HepG2 (cell line): ENCODE measurements around the gene NEIL3. TPM values are rescaled to one million over a fixed set of nuclear protein-coding genes. Genes with fewer than 3 reads are reported as not detected.

Experiments
- CBX5 ChIP-seq: sonication (generic); formaldehyde crosslinking; IDR thresholded peaks from 2 replicates; pipeline ENCODE4 v1.4.0; 2020; ENCODE audit warnings: missing genetic modification reagents, borderline replicate concordance
- FOXM1 ChIP-seq: sonication (generic); formaldehyde crosslinking; IDR thresholded peaks from 2 replicates; pipeline ENCODE4 v1.5.0; 2020; ENCODE audit warnings: missing genetic modification reagents
- HDAC6 ChIP-seq: fragments of 200-600 bp; sonication (generic); IDR thresholded peaks from 2 replicates; pipeline ENCODE4 v1.7.0; 2017; ENCODE audit warnings: mild to moderate bottlenecking, antibody characterized with exemption, low read length, low read depth
- HES4 ChIP-seq: sonication (generic); formaldehyde crosslinking; IDR thresholded peaks from 2 replicates; pipeline ENCODE4 v1.9.0; 2021; ENCODE audit warnings: mild to moderate bottlenecking, missing genetic modification reagents, borderline replicate concordance
- HIVEP1 ChIP-seq: sonication (generic); formaldehyde crosslinking; IDR thresholded peaks from 2 replicates; pipeline ENCODE4 v1.4.0; 2020; ENCODE audit warnings: mild to moderate bottlenecking, missing genetic modification reagents
- KDM5A ChIP-seq: fragments of 200-600 bp; sonication (generic); IDR thresholded peaks from 2 replicates; pipeline ENCODE4 v1.7.0; 2018; ENCODE audit warnings: antibody characterized with exemption, mild to moderate bottlenecking, low read length, borderline replicate concordance
- KLF11 ChIP-seq: IDR thresholded peaks from 2 replicates; pipeline ENCODE4 v1.6.1; 2016; ENCODE audit warnings: missing compliant biosample characterization
- PHF5A ChIP-seq: IDR thresholded peaks from one replicate; pipeline ENCODE4 v1.6.1; 2018; ENCODE audit warnings: low read depth, missing genetic modification reagents; ENCODE audit not compliant: unreplicated experiment
- TBL1XR1 ChIP-seq: fragments of 150-350 bp; IDR thresholded peaks from 2 replicates; pipeline ENCODE4 v1.6.1; 2014; ENCODE audit warnings: borderline replicate concordance, low read length; ENCODE audit not compliant: partially characterized antibody
- TEAD3 ChIP-seq: optimal IDR thresholded peaks from 2 replicates; pipeline ENCODE3; 2016; ENCODE audit warnings: borderline replicate concordance
- TMF1 ChIP-seq: sonication (generic); formaldehyde crosslinking; IDR thresholded peaks from 2 replicates; pipeline ENCODE4 v1.8.1; 2022; ENCODE audit warnings: low read depth, missing genetic modification reagents
- ZFP1 ChIP-seq: IDR thresholded peaks from 2 replicates; pipeline ENCODE4 v1.6.1; 2016
- ZFP62 ChIP-seq: sonication (generic); formaldehyde crosslinking; IDR thresholded peaks from 2 replicates; pipeline ENCODE4 v1.4.0; 2020; ENCODE audit warnings: missing genetic modification reagents
- ZNF329 ChIP-seq: sonication (generic); formaldehyde crosslinking; IDR thresholded peaks from 2 replicates; pipeline ENCODE4 v1.9.0; 2021; ENCODE audit warnings: low read depth, mild to moderate bottlenecking, missing genetic modification reagents
- ZNF572 ChIP-seq: sonication (generic); formaldehyde crosslinking; IDR thresholded peaks from 2 replicates; pipeline ENCODE4 v1.5.1; 2020; ENCODE audit warnings: mild to moderate bottlenecking, missing genetic modification reagents
- polyA plus RNA-seq, 8 experiments: library from polyadenylated mRNA; depleted of rRNA in 3 of 8; stranded (reverse) in 7 of 8; unstranded in 1 of 8; fragments of >200 nt; fragmentation: Illumina TruSeq in 4 of 8; extraction: Trizol in 4 of 8; gene quantifications; 2 replicates each; pipeline versions ENCODE4 v1.2.1 to v1.2.3, GENCODE V29; 2011 to 2016; ENCODE audit warnings: low read depth in 4 of 8, missing spikeins in 1 of 8, mixed read lengths in 1 of 8; ENCODE audit not compliant: insufficient read depth in 1 of 8
- total RNA-seq, 5 experiments: library from RNA; depleted of rRNA; stranded (reverse); fragments of >200 nt; fragmentation: Illumina TruSeq; extraction: Trizol; gene quantifications; 2 replicates each; pipeline ENCODE4 v1.2.3, GENCODE V29; 2016; ENCODE audit warnings: low read depth in 1 of 5
- TF ChIP-seq, protein P1 (sequence below): sonication (generic); formaldehyde crosslinking; IDR thresholded peaks from 2 replicates; pipeline ENCODE4 v1.5.1; 2020; ENCODE audit warnings: mild to moderate bottlenecking, missing genetic modification reagents
- TF ChIP-seq, protein P2 (sequence below): sonication (generic); formaldehyde crosslinking; IDR thresholded peaks from 2 replicates; pipeline ENCODE4 v1.8.0; 2022; ENCODE audit warnings: mild to moderate bottlenecking, missing genetic modification reagents; ENCODE audit not compliant: insufficient replicate concordance
- TF ChIP-seq, protein P3 (sequence below): sonication (generic); formaldehyde crosslinking; IDR thresholded peaks from 2 replicates; pipeline ENCODE4 v1.8.1; 2023; ENCODE audit warnings: mild to moderate bottlenecking, moderate library complexity, missing genetic modification reagents
- TF ChIP-seq, protein P4 (sequence below): IDR thresholded peaks from 2 replicates; pipeline ENCODE4 v1.6.1; 2016; ENCODE audit warnings: low read depth, control low read depth
- TF ChIP-seq, protein P5 (sequence below): sonication (generic); formaldehyde crosslinking; IDR thresholded peaks from 2 replicates; pipeline ENCODE4 v1.5.0; 2020; ENCODE audit warnings: mild to moderate bottlenecking, missing genetic modification reagents, moderate library complexity

The NEIL3 gene
- total and polyA plus RNA-seq, 2 of the 13 experiments (the other 11 are each of a cell fraction or from before 2014, with no cell fraction given) = 3.5 to 8.4 TPM

DNA sequence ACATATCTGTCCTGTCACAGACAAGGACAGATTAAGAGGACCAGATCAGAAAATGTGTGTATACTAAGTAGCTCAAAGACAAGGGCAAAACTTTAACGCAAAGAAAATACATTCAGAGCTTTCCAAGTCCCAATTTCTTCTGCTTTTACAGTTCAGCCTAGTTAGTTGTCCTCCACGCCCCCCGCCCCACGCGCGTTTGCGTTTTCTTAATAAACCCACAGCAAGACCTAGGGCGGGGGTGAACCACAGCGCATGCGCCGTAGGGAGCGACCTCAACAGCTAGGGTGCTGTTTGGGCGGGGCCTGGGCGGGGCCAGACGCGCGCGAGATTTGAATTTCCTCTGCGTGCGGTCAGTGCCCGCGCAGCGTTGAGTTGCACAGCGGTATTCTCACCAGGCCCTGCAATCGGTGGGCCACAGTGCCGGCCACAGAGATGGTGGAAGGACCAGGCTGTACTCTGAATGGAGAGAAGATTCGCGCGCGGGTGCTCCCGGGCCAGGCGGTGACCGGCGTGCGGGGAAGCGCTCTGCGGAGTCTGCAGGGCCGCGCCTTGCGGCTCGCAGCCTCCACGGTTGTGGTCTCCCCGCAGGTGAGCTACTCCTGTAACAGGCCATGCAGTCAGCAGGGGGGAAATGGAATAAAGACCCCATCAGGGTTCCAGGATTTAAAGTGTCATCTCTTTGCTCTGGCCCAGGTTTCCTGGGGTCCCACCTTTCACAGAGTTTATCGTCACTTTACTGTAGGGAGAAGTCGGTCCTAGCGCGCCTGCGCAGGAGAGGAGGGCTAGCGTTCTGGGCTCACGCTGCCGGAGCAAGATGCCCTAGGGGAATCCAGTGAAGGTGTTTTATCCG, at the start of gene NEIL3 (continued):
- TF ChIP-seq PHF5A (CRISPR knock-in tag) (no peak), ZNF572 (CRISPR knock-in tag) (0 out of 2 replicates have a peak, but pooled peaks have one; percentile 32), TMF1 (CRISPR knock-in tag) (0 out of 2 replicates have a peak, but pooled peaks have one; percentile 69), TEAD3 (CRISPR knock-in tag) (peak; percentile 11), KDM5A (peak; percentile 94), ZNF329 (CRISPR knock-in tag) (no peak), HIVEP1 (CRISPR knock-in tag) (peak; percentile 73), FOXM1 (peak; percentile 67; the same call in 1 of the 2 replicates), ZFP1 (CRISPR knock-in tag) (no peak), ZFP62 (no peak), TBL1XR1 (no peak), CBX5 (CRISPR knock-in tag) (peak; percentile 72; the same call in 1 of the 2 replicates), KLF11 (CRISPR knock-in tag) (peak; percentile 64; the same call in 1 of the 2 replicates), HES4 (CRISPR knock-in tag) (no peak), HDAC6 (no peak)
- TF ChIP-seq, protein P1, sequence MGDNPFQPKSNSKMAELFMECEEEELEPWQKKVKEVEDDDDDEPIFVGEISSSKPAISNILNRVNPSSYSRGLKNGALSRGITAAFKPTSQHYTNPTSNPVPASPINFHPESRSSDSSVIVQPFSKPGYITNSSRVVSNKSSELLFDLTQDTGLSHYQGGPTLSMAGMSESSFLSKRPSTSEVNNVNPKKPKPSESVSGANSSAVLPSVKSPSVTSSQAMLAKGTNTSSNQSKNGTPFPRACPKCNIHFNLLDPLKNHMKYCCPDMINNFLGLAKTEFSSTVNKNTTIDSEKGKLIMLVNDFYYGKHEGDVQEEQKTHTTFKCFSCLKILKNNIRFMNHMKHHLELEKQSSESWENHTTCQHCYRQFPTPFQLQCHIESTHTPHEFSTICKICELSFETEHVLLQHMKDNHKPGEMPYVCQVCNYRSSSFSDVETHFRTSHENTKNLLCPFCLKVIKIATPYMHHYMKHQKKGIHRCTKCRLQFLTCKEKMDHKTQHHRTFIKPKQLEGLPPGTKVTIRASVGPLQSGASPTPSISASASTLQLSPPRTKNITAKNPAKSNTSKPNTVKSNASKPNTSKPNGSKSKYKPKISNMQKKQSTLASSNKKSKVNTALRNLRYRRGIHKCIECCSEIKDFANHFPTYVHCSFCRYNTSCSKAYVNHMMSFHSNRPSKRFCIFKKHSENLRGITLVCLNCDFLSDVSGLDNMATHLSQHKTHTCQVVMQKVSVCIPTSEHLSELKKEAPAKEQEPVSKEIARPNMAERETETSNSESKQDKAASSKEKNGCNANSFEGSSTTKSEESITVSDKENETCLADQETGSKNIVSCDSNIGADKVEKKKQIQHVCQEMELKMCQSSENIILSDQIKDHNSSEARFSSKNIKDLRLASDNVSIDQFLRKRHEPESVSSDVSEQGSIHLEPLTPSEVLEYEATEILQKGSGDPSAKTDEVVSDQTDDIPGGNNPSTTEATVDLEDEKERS (CRISPR knock-in tag) = no peak
- TF ChIP-seq, protein P2, sequence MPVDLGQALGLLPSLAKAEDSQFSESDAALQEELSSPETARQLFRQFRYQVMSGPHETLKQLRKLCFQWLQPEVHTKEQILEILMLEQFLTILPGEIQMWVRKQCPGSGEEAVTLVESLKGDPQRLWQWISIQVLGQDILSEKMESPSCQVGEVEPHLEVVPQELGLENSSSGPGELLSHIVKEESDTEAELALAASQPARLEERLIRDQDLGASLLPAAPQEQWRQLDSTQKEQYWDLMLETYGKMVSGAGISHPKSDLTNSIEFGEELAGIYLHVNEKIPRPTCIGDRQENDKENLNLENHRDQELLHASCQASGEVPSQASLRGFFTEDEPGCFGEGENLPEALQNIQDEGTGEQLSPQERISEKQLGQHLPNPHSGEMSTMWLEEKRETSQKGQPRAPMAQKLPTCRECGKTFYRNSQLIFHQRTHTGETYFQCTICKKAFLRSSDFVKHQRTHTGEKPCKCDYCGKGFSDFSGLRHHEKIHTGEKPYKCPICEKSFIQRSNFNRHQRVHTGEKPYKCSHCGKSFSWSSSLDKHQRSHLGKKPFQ = no peak
- TF ChIP-seq, protein P3, sequence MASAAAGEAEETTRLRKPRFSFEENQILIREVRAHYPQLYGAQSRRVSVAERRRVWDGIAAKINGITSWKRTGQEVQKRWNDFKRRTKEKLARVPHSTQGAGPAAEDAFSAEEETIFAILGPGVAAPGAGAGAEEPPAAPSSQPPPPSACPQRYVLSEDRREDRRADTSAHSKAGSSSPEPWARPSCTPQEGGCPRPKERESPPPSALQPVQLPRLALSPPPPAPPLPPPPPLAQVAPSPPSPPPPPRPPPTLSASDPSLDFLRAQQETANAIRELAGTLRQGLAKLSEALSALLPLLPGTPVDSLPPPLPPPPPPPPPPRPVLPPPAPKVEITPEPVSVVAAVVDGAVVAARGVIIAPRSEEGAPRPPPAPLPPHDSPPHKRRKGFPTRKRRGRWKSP (CRISPR knock-in tag) = peak; percentile 95
- TF ChIP-seq, protein P4, sequence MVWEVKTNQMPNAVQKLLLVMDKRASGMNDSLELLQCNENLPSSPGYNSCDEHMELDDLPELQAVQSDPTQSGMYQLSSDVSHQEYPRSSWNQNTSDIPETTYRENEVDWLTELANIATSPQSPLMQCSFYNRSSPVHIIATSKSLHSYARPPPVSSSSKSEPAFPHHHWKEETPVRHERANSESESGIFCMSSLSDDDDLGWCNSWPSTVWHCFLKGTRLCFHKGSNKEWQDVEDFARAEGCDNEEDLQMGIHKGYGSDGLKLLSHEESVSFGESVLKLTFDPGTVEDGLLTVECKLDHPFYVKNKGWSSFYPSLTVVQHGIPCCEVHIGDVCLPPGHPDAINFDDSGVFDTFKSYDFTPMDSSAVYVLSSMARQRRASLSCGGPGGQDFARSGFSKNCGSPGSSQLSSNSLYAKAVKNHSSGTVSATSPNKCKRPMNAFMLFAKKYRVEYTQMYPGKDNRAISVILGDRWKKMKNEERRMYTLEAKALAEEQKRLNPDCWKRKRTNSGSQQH (CRISPR knock-in tag) = peak; percentile 97
- TF ChIP-seq, protein P5, sequence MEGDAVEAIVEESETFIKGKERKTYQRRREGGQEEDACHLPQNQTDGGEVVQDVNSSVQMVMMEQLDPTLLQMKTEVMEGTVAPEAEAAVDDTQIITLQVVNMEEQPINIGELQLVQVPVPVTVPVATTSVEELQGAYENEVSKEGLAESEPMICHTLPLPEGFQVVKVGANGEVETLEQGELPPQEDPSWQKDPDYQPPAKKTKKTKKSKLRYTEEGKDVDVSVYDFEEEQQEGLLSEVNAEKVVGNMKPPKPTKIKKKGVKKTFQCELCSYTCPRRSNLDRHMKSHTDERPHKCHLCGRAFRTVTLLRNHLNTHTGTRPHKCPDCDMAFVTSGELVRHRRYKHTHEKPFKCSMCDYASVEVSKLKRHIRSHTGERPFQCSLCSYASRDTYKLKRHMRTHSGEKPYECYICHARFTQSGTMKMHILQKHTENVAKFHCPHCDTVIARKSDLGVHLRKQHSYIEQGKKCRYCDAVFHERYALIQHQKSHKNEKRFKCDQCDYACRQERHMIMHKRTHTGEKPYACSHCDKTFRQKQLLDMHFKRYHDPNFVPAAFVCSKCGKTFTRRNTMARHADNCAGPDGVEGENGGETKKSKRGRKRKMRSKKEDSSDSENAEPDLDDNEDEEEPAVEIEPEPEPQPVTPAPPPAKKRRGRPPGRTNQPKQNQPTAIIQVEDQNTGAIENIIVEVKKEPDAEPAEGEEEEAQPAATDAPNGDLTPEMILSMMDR (CRISPR knock-in tag) = 0 out of 2 replicates have a peak, but pooled peaks have one; percentile 3
